ENCODE results near the gene EGFL7.

DNA sequence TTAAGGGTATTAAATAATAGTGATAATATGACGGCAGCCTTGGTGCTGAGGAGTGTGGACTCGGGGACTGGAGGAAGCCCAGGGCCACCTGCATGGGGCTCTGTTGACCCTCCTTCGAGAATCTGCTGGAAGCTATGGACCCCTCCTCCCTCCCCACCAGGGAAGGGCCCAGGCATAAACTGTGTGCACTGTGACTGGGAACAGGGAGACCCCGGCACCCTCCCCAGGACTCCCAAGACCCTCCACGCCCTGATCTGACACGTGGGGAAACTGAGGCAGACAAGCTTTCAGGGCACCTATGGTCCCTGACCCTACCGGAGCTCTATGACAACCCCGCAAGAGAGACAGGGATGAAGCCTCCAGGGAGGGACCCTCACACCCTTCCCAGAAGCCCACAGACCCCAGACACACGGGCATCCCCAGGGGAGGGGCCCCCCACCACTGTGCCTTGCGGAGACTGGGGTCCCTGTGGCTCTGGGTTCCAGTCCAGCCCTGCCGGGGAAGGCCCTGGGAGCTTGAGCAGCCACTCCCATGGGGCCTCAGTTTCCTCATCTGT lies 6.5 kb upstream of the EGFL7 start:
- TF ChIP-seq, protein P1, sequence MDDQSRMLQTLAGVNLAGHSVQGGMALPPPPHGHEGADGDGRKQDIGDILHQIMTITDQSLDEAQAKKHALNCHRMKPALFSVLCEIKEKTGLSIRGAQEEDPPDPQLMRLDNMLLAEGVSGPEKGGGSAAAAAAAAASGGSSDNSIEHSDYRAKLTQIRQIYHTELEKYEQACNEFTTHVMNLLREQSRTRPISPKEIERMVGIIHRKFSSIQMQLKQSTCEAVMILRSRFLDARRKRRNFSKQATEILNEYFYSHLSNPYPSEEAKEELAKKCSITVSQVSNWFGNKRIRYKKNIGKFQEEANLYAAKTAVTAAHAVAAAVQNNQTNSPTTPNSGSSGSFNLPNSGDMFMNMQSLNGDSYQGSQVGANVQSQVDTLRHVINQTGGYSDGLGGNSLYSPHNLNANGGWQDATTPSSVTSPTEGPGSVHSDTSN (CRISPR knock-in tag; IDR thresholded peaks at IDR 0.05): no peak
- TF ChIP-seq, protein P2, sequence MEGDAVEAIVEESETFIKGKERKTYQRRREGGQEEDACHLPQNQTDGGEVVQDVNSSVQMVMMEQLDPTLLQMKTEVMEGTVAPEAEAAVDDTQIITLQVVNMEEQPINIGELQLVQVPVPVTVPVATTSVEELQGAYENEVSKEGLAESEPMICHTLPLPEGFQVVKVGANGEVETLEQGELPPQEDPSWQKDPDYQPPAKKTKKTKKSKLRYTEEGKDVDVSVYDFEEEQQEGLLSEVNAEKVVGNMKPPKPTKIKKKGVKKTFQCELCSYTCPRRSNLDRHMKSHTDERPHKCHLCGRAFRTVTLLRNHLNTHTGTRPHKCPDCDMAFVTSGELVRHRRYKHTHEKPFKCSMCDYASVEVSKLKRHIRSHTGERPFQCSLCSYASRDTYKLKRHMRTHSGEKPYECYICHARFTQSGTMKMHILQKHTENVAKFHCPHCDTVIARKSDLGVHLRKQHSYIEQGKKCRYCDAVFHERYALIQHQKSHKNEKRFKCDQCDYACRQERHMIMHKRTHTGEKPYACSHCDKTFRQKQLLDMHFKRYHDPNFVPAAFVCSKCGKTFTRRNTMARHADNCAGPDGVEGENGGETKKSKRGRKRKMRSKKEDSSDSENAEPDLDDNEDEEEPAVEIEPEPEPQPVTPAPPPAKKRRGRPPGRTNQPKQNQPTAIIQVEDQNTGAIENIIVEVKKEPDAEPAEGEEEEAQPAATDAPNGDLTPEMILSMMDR (tag by site-specific recombination; IDR thresholded peaks at IDR 0.05): no peak
- TF ChIP-seq, protein P3, sequence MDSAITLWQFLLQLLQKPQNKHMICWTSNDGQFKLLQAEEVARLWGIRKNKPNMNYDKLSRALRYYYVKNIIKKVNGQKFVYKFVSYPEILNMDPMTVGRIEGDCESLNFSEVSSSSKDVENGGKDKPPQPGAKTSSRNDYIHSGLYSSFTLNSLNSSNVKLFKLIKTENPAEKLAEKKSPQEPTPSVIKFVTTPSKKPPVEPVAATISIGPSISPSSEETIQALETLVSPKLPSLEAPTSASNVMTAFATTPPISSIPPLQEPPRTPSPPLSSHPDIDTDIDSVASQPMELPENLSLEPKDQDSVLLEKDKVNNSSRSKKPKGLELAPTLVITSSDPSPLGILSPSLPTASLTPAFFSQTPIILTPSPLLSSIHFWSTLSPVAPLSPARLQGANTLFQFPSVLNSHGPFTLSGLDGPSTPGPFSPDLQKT (IDR thresholded peaks at IDR 0.05; ENCODE audit: borderline replicate concordance, low read depth, low read length): no peak
- TF ChIP-seq ZNF791 (tag by site-specific recombination; IDR thresholded peaks at IDR 0.05) (no peak), ZNF416 (tag by site-specific recombination; IDR thresholded peaks at IDR 0.05) (no peak), KLF7 (tag by site-specific recombination; IDR thresholded peaks at IDR 0.05; ENCODE audit: borderline replicate concordance) (no peak)

Measured in HEK293 (cell line).